Duodenal mucosa (tissue), 2 donors: ENCODE data around the gene TBC1D19.

Experiments
- H3K27ac ChIP-seq: one replicate; pipeline ENCODE4 v1.7.0; 2013; ENCODE audit warnings: low read depth, low read length
- H3K27me3 ChIP-seq, 2 donors: one replicate each; pipeline ENCODE4 v1.7.0; 2013; ENCODE audit warnings: low read length in 2 of 2, control low read depth in 1 of 2; ENCODE audit not compliant: insufficient read depth in 2 of 2, control insufficient read depth in 1 of 2
- H3K36me3 ChIP-seq, 2 donors: one replicate each; pipeline ENCODE4 v1.7.0; 2013; ENCODE audit warnings: low read length in 2 of 2, control low read depth in 1 of 2; ENCODE audit not compliant: insufficient read depth in 2 of 2, control insufficient read depth in 1 of 2
- H3K4me1 ChIP-seq, 2 donors: one replicate each; pipeline ENCODE4 v1.7.0; 2013; ENCODE audit warnings: low read length in 2 of 2, control low read depth in 1 of 2; ENCODE audit not compliant: insufficient read depth in 2 of 2, control insufficient read depth in 1 of 2
- H3K4me3 ChIP-seq, 2 donors: one replicate each; pipeline ENCODE4 v1.7.0; 2013; ENCODE audit warnings: low read length in 2 of 2, low read depth in 1 of 2
- H3K9ac ChIP-seq, 2 donors: one replicate each; pipeline ENCODE4 v1.7.0; 2013; ENCODE audit warnings: low read length in 2 of 2, low read depth in 1 of 2
- H3K9me3 ChIP-seq, 2 donors: one replicate each; pipeline ENCODE4 v1.7.0; 2013; ENCODE audit warnings: low read length in 2 of 2, control low read depth in 1 of 2; ENCODE audit not compliant: control insufficient read depth in 1 of 2

The TBC1D19 gene

DNA sequence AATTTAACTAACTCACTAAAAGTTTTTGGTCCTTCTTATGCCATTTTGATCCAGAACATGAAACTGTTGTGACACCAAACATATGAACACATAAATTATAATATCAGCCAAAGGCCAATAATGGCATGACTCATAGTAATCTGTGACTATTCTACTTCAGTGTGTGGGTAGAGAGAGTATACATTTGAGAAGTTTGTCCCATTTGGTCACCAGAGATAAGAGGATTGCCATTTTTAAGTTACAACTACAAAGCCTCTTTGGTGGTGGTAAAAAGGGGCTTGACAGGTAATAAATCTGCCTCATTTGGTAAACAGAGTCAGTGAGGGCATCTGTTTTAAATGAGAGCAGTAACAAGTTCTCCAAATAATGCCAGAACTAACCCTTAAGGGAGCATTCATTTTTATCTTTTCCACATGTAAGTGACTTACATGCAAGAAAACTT lies 117.9 kb downstream of the TBC1D19 start:
- Histone ChIP-seq H3K36me3 (no peaks in the 10 kb centered on the region), H3K4me3 (no peak overlapping the region), H3K27me3 (no peaks in the 10 kb centered on the region), H3K27ac (no peak overlapping the region), H3K9ac (no peak overlapping the region), H3K4me1 (no peaks in the 10 kb centered on the region), H3K9me3 (no peaks in the 10 kb centered on the region)

DNA sequence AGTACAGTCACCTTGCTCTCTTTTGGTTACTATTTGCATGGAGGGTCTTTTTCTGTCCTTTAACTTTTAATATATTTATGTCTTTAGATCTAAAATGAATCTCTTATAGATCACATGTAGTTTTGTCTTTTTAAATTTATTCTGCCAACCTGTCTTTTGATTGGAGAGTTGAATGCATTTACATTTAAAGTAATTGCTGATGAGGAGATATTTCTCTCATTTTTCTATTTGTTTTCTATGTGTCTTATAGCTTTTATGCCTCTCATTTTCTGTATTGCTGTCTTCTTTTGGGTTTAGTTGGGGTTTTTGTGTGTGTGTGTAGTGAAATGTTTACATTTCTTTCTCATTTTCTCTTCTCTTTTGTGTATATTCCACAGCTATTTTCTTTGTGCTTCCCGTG lies 123.5 kb downstream of the TBC1D19 start:
- Histone ChIP-seq H3K27ac (no peak overlapping the region), H3K9ac (no peak overlapping the region), H3K4me3 (no peak overlapping the region), H3K4me1 (no peaks in the 10 kb centered on the region), H3K9me3 (no peaks in the 10 kb centered on the region), H3K36me3 (no peaks in the 10 kb centered on the region), H3K27me3 (no peaks in the 10 kb centered on the region)

DNA sequence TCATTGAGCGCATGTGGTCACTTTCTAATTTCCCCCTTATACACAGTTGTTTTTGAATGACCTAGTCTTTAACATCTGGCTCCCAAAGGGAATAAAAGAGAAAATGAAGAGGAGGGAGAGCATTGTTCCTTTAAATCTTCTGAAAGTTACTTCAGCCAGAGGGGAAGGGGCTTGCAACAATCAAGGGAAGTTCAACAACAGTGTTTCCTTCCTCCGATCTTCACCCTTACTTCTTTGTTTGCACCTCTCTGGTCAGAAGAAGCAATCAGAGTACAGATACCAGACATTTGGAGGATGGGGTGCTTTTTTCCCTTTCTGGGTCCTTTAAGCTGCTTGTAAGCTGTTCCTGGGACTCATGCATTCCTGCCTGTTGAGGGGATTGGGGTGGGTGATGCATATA lies 125.4 kb downstream of the TBC1D19 start:
- H3K4me3 ChIP-seq, result no peak overlapping the region
- no peak overlapping the region for H3K9ac ChIP-seq
- H3K9me3 ChIP-seq, result no peaks in the 10 kb centered on the region
- no peaks in the 10 kb centered on the region for H3K4me1 ChIP-seq
- no peak overlapping the region for H3K27ac ChIP-seq
- H3K27me3 ChIP-seq, result no peaks in the 10 kb centered on the region
- no peaks in the 10 kb centered on the region for H3K36me3 ChIP-seq

DNA sequence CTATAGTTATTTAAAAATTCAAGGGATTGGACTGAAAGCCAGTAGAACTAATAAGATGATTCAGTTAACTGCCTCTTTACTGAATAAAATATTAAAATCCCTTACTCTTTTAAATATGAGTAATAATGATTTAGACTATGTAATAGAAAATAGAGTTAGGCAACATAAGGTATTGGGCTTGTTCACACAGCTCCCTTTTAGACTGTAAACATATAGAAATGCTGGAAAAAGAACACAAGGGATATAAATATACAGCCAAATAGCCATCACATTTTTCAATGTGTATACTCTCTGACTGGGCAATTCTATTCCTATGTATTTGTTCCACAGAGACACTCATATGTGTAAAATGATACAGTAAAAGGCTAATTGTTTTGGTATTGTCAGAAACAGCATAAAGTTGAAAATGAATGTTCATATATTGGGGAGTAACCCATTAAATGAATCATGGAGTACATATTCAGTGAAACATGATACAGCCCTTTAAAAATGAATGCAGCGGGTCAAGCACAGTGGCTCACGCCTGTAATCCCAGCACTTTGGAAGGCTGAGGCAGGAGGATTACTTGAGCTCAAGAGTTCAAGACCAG lies 129.8 kb downstream of the TBC1D19 start:
- Histone ChIP-seq H3K9me3 (no peaks in the 10 kb centered on the region), H3K36me3 (no peaks in the 10 kb centered on the region), H3K4me3 (no peak overlapping the region), H3K4me1 (no peaks in the 10 kb centered on the region), H3K27ac (no peak overlapping the region), H3K9ac (no peak overlapping the region), H3K27me3 (no peaks in the 10 kb centered on the region)

GRCh38 chr4:26715636-26716242 lies 131.9 kb downstream of the TBC1D19 start:
- Histone ChIP-seq H3K27me3 (no peaks in the 10 kb centered on the region), H3K36me3 (no peaks in the 10 kb centered on the region), H3K27ac (no peak overlapping the region), H3K4me3 (no peak overlapping the region), H3K4me1 (no peaks in the 10 kb centered on the region), H3K9ac (no peak overlapping the region), H3K9me3 (no peaks in the 10 kb centered on the region)

- no peak overlapping the region for H3K9ac ChIP-seq
- no peaks in the 10 kb centered on the region for H3K36me3 ChIP-seq
- no peak overlapping the region for H3K4me3 ChIP-seq
- H3K4me1 ChIP-seq, result no peaks in the 10 kb centered on the region
- no peak overlapping the region for H3K27ac ChIP-seq
- no peaks in the 10 kb centered on the region for H3K9me3 ChIP-seq
- H3K27me3 ChIP-seq, result no peaks in the 10 kb centered on the region
These were observed 133.4 kb downstream of the TBC1D19 start for GRCh38 chr4:26717332-26717731.

- no peak overlapping the region for H3K9ac ChIP-seq
These were observed 136.2 kb downstream of the TBC1D19 start for GRCh38 chr4:26719954-26720552.

GRCh38 chr4:26721685-26722084 lies 137.8 kb downstream of the TBC1D19 start:
- H3K9me3 ChIP-seq, result no peaks in the 10 kb centered on the region
- no peak overlapping the region for H3K4me3 ChIP-seq
- H3K27ac ChIP-seq, result no peak overlapping the region
- H3K36me3 ChIP-seq, result no peaks in the 10 kb centered on the region
- no peaks in the 10 kb centered on the region for H3K4me1 ChIP-seq
- no peaks in the 10 kb centered on the region for H3K27me3 ChIP-seq
- no peak overlapping the region for H3K9ac ChIP-seq

More at GRCh38 chr4:26719954-26720552, 136.2 kb downstream of the TBC1D19 start:
- H3K27ac ChIP-seq, result no peak overlapping the region
- H3K36me3 ChIP-seq, result no peaks in the 10 kb centered on the region
- no peaks in the 10 kb centered on the region for H3K9me3 ChIP-seq
- no peak overlapping the region for H3K4me3 ChIP-seq
- no peaks in the 10 kb centered on the region for H3K27me3 ChIP-seq
- no peaks in the 10 kb centered on the region for H3K4me1 ChIP-seq

- no peaks in the 10 kb centered on the region for H3K36me3 ChIP-seq
- H3K9me3 ChIP-seq, result no peaks in the 10 kb centered on the region
- H3K4me3 ChIP-seq, result no peak overlapping the region
- no peaks in the 10 kb centered on the region for H3K4me1 ChIP-seq
- H3K27me3 ChIP-seq, result no peaks in the 10 kb centered on the region
- no peak overlapping the region for H3K9ac ChIP-seq
- H3K27ac ChIP-seq, result no peak overlapping the region
These were observed 139.3 kb downstream of the TBC1D19 start for GRCh38 chr4:26723216-26723615.

- Histone ChIP-seq H3K4me3 (no peak overlapping the region), H3K9me3 (no peaks in the 10 kb centered on the region), H3K36me3 (no peaks in the 10 kb centered on the region), H3K4me1 (no peaks in the 10 kb centered on the region), H3K9ac (no peak overlapping the region), H3K27ac (no peak overlapping the region), H3K27me3 (no peaks in the 10 kb centered on the region)
These were observed 140.7 kb downstream of the TBC1D19 start for GRCh38 chr4:26724534-26724933.
